Cardiac muscle cell (in vitro differentiated cells and primary cell): Measurements from ENCODE around the gene NXN. TPM values are rescaled to one million over a fixed set of nuclear protein-coding genes. Genes with fewer than 3 reads are reported as not detected.
"Not testable (repeated sequence)": the region's sequence is repeated elsewhere in the genome, so short reads cannot be mapped to it uniquely, and the experiment has no call there.

Experiments used
- DNase-seq, 2 donors: peaks; one replicate each; pipeline versions ENCODE4 v3.0.0 to v3.0.0-alpha.2; 2010 to 2017; ENCODE audit warnings: low read depth in 1 of 2, low spot score in 1 of 2
- H3K27ac ChIP-seq: fragments of 200-600 bp; sonication (generic); 2 replicates; pipeline ENCODE4 v1.5.1; 2016
- H3K27me3 ChIP-seq: fragments of 200-600 bp; sonication (generic); 2 replicates; pipeline ENCODE4 v1.6.0; 2016; ENCODE audit warnings: control low read depth
- H3K36me3 ChIP-seq: fragments of 200-600 bp; sonication (generic); 2 replicates; pipeline ENCODE4 v1.5.1; 2016; ENCODE audit warnings: control low read depth
- H3K4me1 ChIP-seq: fragments of 200-600 bp; sonication (generic); 2 replicates; pipeline ENCODE4 v1.8.1; 2017; ENCODE audit warnings: low read depth, mild to moderate bottlenecking, mixed run types
- H3K4me3 ChIP-seq: fragments of 200-600 bp; sonication (generic); 2 replicates; pipeline ENCODE4 v1.5.1; 2016; ENCODE audit warnings: mild to moderate bottlenecking
- H3K9me3 ChIP-seq: fragments of 200-600 bp; sonication (generic); 2 replicates; pipeline ENCODE4 v1.5.1; 2017; ENCODE audit warnings: low read depth, mild to moderate bottlenecking, control low read depth
- polyA plus RNA-seq: library from polyadenylated mRNA; unstranded; fragments of >200 nt; fragmentation: Nextera tagmentation; extraction: Ambion mirVana; gene quantifications from 2 replicates; pipeline ENCODE4 v1.2.1, GENCODE V29; 2016
- total RNA-seq: library from RNA; depleted of rRNA; stranded (reverse); fragments of >200 nt; gene quantifications from 2 replicates; pipeline ENCODE4 v1.2.3, GENCODE V29; 2016
- TF ChIP-seq, protein P1 (sequence below): IDR thresholded peaks from 2 replicates; pipeline ENCODE4 v1.5.1; 2012; ENCODE audit warnings: low read depth, mild to moderate bottlenecking, low read length

Gene NXN
- total and polyA plus RNA-seq, 2 experiments from 2014 or later, result 120 to 122 TPM

DNA sequence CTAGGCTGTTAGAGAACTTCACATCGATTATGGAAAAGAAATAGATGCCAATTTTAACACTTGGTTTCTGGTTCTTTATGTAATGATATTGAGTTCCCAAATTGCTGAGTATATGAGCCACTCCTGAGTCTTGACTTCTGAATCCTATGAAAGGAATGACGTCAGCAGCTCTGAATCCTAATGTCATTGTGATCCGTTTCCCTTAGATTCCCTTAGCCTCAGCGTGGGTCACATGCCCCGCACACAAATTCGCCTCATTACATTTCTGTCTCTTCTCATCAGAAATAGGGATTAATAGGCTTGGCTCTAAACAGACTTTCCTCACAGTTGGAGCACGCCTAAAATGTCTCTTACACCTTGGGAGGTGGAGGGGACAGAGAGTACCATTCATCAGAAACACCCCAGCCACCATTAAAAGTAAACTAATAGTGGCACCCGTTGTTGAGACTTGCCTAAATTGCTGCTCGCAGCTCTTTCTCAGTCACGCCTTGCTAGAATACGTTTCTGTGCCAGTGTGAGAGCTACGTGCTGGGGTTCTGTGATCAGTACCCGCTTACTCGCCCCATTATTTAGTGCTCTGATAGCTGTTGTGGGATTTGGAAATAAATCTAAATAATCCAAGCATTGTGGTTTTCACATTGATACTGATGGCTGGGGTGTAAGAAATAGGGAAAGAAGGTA, 190.3 kb downstream of the NXN start:
- DNase-seq, result no peak
- no peak overlapping the region for H3K4me3 ChIP-seq
- no peaks in the 10 kb centered on the region for H3K27me3 ChIP-seq
- H3K36me3 ChIP-seq, result peaks cover 6% of the 10 kb centered on the region
- H3K9me3 ChIP-seq, result no peaks in the 10 kb centered on the region
- TF ChIP-seq, protein P1, sequence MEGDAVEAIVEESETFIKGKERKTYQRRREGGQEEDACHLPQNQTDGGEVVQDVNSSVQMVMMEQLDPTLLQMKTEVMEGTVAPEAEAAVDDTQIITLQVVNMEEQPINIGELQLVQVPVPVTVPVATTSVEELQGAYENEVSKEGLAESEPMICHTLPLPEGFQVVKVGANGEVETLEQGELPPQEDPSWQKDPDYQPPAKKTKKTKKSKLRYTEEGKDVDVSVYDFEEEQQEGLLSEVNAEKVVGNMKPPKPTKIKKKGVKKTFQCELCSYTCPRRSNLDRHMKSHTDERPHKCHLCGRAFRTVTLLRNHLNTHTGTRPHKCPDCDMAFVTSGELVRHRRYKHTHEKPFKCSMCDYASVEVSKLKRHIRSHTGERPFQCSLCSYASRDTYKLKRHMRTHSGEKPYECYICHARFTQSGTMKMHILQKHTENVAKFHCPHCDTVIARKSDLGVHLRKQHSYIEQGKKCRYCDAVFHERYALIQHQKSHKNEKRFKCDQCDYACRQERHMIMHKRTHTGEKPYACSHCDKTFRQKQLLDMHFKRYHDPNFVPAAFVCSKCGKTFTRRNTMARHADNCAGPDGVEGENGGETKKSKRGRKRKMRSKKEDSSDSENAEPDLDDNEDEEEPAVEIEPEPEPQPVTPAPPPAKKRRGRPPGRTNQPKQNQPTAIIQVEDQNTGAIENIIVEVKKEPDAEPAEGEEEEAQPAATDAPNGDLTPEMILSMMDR, result no peak
- peak overlapping the region; percentile 73 for H3K27ac ChIP-seq
- no peaks in the 10 kb centered on the region for H3K4me1 ChIP-seq

GRCh38 chr17:788551-788950, 191.0 kb downstream of the NXN start:
- no peak overlapping the region for H3K27ac ChIP-seq
- no peaks in the 10 kb centered on the region for H3K4me1 ChIP-seq
- H3K36me3 ChIP-seq, result peaks cover 6% of the 10 kb centered on the region
- TF ChIP-seq, protein P1, result no peak
- H3K4me3 ChIP-seq, result no peak overlapping the region
- no peaks in the 10 kb centered on the region for H3K9me3 ChIP-seq
- no peak for DNase-seq
- no peaks in the 10 kb centered on the region for H3K27me3 ChIP-seq

GRCh38 chr17:787641-788221, 191.8 kb downstream of the NXN start:
- TF ChIP-seq, protein P1, result no peak
- Histone ChIP-seq H3K4me3 (no peak overlapping the region), H3K36me3 (peaks cover 6% of the 10 kb centered on the region), H3K27ac (no peak overlapping the region), H3K4me1 (peaks cover 7% of the 10 kb centered on the region), H3K9me3 (no peaks in the 10 kb centered on the region), H3K27me3 (no peaks in the 10 kb centered on the region)
- no peak for DNase-seq

GRCh38 chr17:785901-786300, 193.7 kb downstream of the NXN start:
- H3K4me3 ChIP-seq, H3K36me3 ChIP-seq, H3K9me3 ChIP-seq, H3K27me3 ChIP-seq, DNase-seq, H3K27ac ChIP-seq, H3K4me1 ChIP-seq: not testable (repeated sequence)

- TF ChIP-seq, protein P1, result no peak
- Histone ChIP-seq H3K27me3 (no peaks in the 10 kb centered on the region), H3K27ac (no peak overlapping the region), H3K36me3 (no peaks in the 10 kb centered on the region), H3K4me3 (no peak overlapping the region), H3K9me3 (no peaks in the 10 kb centered on the region), H3K4me1 (peaks cover 7% of the 10 kb centered on the region)
- DNase-seq, result no peak
Measured at GRCh38 chr17:784143-784542, 195.4 kb downstream of the NXN start.
